ENCODE measurements around the gene SLC22A23. TPM values are rescaled to one million over a fixed set of nuclear protein-coding genes. Genes with fewer than 3 reads are reported as not detected.

Gene SLC22A23
- total RNA-seq, 4 donors from 2014 or later: 16.6 to 21.8 (median 17.6) TPM

- Histone ChIP-seq H3K4me3 (replicated peaks in 1 of 3) (no peak overlapping the region), H3K36me3 (no peaks in the 10 kb centered on the region), H3K27ac (no peak overlapping the region), H3K4me1 (peaks cover 0 to 5% of the 10 kb centered on the region in 2 donors), H3K9me3 (no peaks in the 10 kb centered on the region), H3K27me3 (no peaks in the 10 kb centered on the region)
- TF ChIP-seq CTCF (IDR thresholded peaks at IDR 0.05) (no peak), POLR2A (IDR thresholded peaks at IDR 0.05) (no peak)
- 81 to 91% methylated on average over 9 to 11 of the region's 11 CpGs for WGBS, 2 donors
- intact Hi-C loops (cut with DNase I): no loop called here
- no peak for DNase-seq
Measured at GRCh38 chr6:3309391-3310050, 147.3 kb downstream of the SLC22A23 start.

- no peaks in the 10 kb centered on the region for H3K27me3 ChIP-seq
- H3K36me3 ChIP-seq: no peaks in the 10 kb centered on the region
- 94 to 96% methylated on average over 10 of the region's 10 CpGs for WGBS, 2 donors
- H3K4me3 ChIP-seq (replicated peaks in 1 of 3): no peak overlapping the region
- no peak overlapping the region for H3K27ac ChIP-seq
- intact Hi-C loops (cut with DNase I): no loop called here
- no peaks in the 10 kb centered on the region for H3K9me3 ChIP-seq
- TF ChIP-seq POLR2A (IDR thresholded peaks at IDR 0.05) (no peak), CTCF (IDR thresholded peaks at IDR 0.05) (no peak)
- H3K4me1 ChIP-seq: no peaks in the 10 kb centered on the region
- no peak for DNase-seq
Measured at GRCh38 chr6:3308106-3308505, 148.7 kb downstream of the SLC22A23 start.

- WGBS, 2 donors: 93 to 96% methylated on average over 12 of the region's 12 CpGs
- Histone ChIP-seq H3K36me3 (no peaks in the 10 kb centered on the region), H3K27me3 (no peaks in the 10 kb centered on the region), H3K9me3 (no peaks in the 10 kb centered on the region), H3K4me1 (no peaks in the 10 kb centered on the region), H3K27ac (no peak overlapping the region), H3K4me3 (replicated peaks in 1 of 3) (no peak overlapping the region)
- TF ChIP-seq CTCF (IDR thresholded peaks at IDR 0.05): no peak
- intact Hi-C loops (cut with DNase I): no loop called here
- DNase-seq: no peak
Measured at GRCh38 chr6:3307436-3307835, 149.4 kb downstream of the SLC22A23 start.

GRCh38 chr6:3306848-3307247 is 150.0 kb downstream of the SLC22A23 start:
- intact Hi-C loops (cut with DNase I): no loop called here
- H3K4me1 ChIP-seq: no peaks in the 10 kb centered on the region
- TF ChIP-seq CTCF (IDR thresholded peaks at IDR 0.05) (no peak), POLR2A (IDR thresholded peaks at IDR 0.05) (no peak)
- 96 to 99% methylated on average over 10 of the region's 10 CpGs for WGBS, 2 donors
- H3K27ac ChIP-seq: no peak overlapping the region
- H3K4me3 ChIP-seq (replicated peaks in 1 of 3): no peak overlapping the region
- no peaks in the 10 kb centered on the region for H3K36me3 ChIP-seq
- no peaks in the 10 kb centered on the region for H3K27me3 ChIP-seq
- H3K9me3 ChIP-seq: no peaks in the 10 kb centered on the region
- no peak for DNase-seq

GRCh38 chr6:3305831-3306230 is 151.0 kb downstream of the SLC22A23 start:
- WGBS, 2 donors: 100% methylated on average over 3 of the region's 3 CpGs
- H3K9me3 ChIP-seq: no peaks in the 10 kb centered on the region
- TF ChIP-seq CTCF (IDR thresholded peaks at IDR 0.05) (no peak), POLR2A (IDR thresholded peaks at IDR 0.05) (no peak)
- intact Hi-C loops (cut with DNase I): no loop called here
- H3K4me1 ChIP-seq: no peaks in the 10 kb centered on the region
- no peak overlapping the region for H3K4me3 ChIP-seq (replicated peaks in 1 of 3)
- H3K36me3 ChIP-seq: no peaks in the 10 kb centered on the region
- H3K27ac ChIP-seq: no peak overlapping the region
- no peak for DNase-seq
- H3K27me3 ChIP-seq: no peaks in the 10 kb centered on the region
